SK-MEL-5 (cell line): ENCODE results near the gene ATP1A1. TPM values are rescaled to one million over a fixed set of nuclear protein-coding genes. Genes with fewer than 3 reads are reported as not detected.

Source experiments
- DNase-seq: peaks from one replicate; pipeline ENCODE4 v3.0.0-alpha.2; 2016; ENCODE audit warnings: low read depth, low spot score
- in situ Hi-C: cut with HindIII; loops from 2 replicates; pipeline ENCODE4 v1.10.0; 2016; ENCODE audit warnings: low sequenced_read_pairs, high pct_unique_total_duplicates, low pct_unique_long_range_greater_than_20kb
- total RNA-seq: library from RNA; depleted of rRNA; stranded (reverse); fragments of >200 nt; shearing (Covaris generic); gene quantifications from 2 replicates; pipeline ENCODE4 v1.2.3, GENCODE V29; 2014

The ATP1A1 gene
- total RNA-seq, 1 experiment from 2014 or later, result 204 TPM

- in situ Hi-C loops, result no loop called here
- peak; percentile 30 for DNase-seq
These were observed 12.4 kb upstream of the ATP1A1 start for GRCh38 chr1:116360429-116361173.

- in situ Hi-C loops, result no loop called here
- no peak for DNase-seq
These were observed 11.4 kb upstream of the ATP1A1 start for GRCh38 chr1:116361648-116362047.

GRCh38 chr1:116362050-116362449 lies 11.0 kb upstream of the ATP1A1 start:
- in situ Hi-C loops, result no loop called here

GRCh38 chr1:116365353-116365780 lies 7.7 kb upstream of the ATP1A1 start:
- in situ Hi-C loops, result no loop called here
- no peak for DNase-seq

More at GRCh38 chr1:116362050-116362449, 11.0 kb upstream of the ATP1A1 start:
- DNase-seq, result no peak

- in situ Hi-C loops, result no loop called here
- DNase-seq, result no peak
These were observed 7.2 kb upstream of the ATP1A1 start for GRCh38 chr1:116365857-116366256.

- no peak for DNase-seq
- in situ Hi-C loops, result no loop called here
These were observed 5.6 kb upstream of the ATP1A1 start for GRCh38 chr1:116367256-116367945.

GRCh38 chr1:116368241-116368640 lies 4.8 kb upstream of the ATP1A1 start:
- DNase-seq, result peak; percentile 28
- in situ Hi-C loops, result no loop called here

GRCh38 chr1:116370181-116370580 lies 2.9 kb upstream of the ATP1A1 start:
- in situ Hi-C loops, result no loop called here
- no peak for DNase-seq

- in situ Hi-C loops, result no loop called here
- DNase-seq, result no peak
These were observed 1.3 kb upstream of the ATP1A1 start for GRCh38 chr1:116371752-116372151.

GRCh38 chr1:116372191-116372590 lies 853 bp upstream of the ATP1A1 start:
- DNase-seq, result no peak

GRCh38 chr1:116373431-116374352 lies 648 bp downstream of the ATP1A1 start:
- peak; percentile 38 for DNase-seq
- in situ Hi-C loops, result no loop called here

More at GRCh38 chr1:116372191-116372590, 853 bp upstream of the ATP1A1 start:
- in situ Hi-C loops, result no loop called here

- in situ Hi-C loops, result loop anchor here (25.0 kb wide), 1 partner anchor 113 kb away; no protein-coding TSS in a partner anchor
- DNase-seq, result peak; percentile 37
These were observed 1.5 kb downstream of the ATP1A1 start for GRCh38 chr1:116374353-116375147.

GRCh38 chr1:116375148-116375886 lies 2.3 kb downstream of the ATP1A1 start:
- DNase-seq, result peak; percentile 57
- in situ Hi-C loops, result loop anchor here (25.0 kb wide), 1 partner anchor 112 kb away; no protein-coding TSS in a partner anchor

- in situ Hi-C loops, result loop anchor here (25.0 kb wide), 1 partner anchor 111 kb away; no protein-coding TSS in a partner anchor
- DNase-seq, result peak; percentile 63
These were observed 3.1 kb downstream of the ATP1A1 start for GRCh38 chr1:116375887-116376728.

- no peak for DNase-seq
- in situ Hi-C loops, result loop anchor here (25.0 kb wide), 1 partner anchor 111 kb away; no protein-coding TSS in a partner anchor
These were observed 3.7 kb downstream of the ATP1A1 start for GRCh38 chr1:116376729-116377086.
